HG02870 (cell line): Measurements from ENCODE around the gene DOCK4.

ENCODE experiments used
- ATAC-seq: cut with Tn5 transposase; IDR thresholded peaks from one replicate; pipeline ENCODE4 v1.9.1; 2021; ENCODE audit warnings: mild to moderate bottlenecking, moderate library complexity; ENCODE audit not compliant: unreplicated experiment

Gene DOCK4

GRCh38 chr7:111787741-111788140, 418.5 kb downstream of the DOCK4 start:
- ATAC-seq, result no peak

DNA sequence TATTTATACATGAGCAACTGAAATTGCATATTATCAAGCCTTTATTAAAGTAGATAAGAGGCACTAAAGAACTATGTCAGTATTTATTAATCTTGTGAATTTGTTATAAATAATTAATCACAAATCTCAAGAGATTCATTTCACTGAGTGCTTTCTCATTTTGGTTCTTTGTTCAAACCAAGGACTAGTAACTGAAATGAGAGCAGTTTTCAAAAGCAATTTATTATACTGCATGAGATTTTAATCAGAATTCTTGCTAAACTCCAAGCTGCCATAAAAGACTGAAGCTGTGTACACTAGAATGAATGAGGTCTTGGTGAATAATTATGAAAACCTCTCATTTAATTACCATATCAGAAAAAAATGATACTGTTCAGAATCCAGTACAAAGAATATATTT, 419.1 kb downstream of the DOCK4 start:
- no peak for ATAC-seq

- ATAC-seq, result no peak
These were observed 421.1 kb downstream of the DOCK4 start for GRCh38 chr7:111785076-111785475.

- no peak for ATAC-seq
These were observed 421.9 kb downstream of the DOCK4 start for GRCh38 chr7:111784296-111784695.

DNA sequence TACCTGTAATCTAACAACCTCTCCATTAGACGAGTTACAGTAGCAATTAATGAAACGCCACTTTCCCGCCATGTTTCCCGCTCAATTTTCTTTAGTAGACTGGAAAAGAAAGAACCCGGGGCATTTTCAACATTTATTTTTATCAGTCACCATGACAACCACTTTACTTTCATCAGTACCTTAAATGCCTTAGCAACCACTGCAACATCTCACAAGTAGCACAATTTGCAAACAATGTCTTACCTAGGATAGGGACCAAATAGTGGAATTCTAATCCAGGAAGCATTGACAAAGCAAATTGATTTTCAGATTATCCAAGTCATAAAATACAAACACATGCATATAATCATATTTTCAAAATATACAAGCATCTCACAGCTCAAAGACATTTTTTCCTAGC, 422.3 kb downstream of the DOCK4 start:
- no peak for ATAC-seq

DNA sequence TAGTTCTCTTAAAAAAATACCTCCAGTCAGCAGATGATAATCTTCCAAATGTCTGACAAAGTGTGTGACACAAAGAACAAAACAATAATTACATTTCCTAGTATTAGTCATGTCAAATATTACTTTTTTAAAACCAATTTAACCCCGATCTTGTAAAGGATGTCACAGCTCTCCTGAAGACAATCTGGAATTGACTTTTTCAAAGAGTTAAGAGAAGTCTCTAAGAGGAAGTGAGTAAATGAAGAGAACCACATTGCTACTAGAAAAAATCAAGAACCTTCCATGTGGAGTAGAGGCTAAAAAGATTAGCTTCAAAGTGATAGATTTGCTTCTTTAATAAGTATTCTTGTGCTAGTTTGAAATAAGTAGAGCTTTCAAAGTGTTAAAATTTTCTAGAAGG, 425.7 kb downstream of the DOCK4 start:
- no peak for ATAC-seq

DNA sequence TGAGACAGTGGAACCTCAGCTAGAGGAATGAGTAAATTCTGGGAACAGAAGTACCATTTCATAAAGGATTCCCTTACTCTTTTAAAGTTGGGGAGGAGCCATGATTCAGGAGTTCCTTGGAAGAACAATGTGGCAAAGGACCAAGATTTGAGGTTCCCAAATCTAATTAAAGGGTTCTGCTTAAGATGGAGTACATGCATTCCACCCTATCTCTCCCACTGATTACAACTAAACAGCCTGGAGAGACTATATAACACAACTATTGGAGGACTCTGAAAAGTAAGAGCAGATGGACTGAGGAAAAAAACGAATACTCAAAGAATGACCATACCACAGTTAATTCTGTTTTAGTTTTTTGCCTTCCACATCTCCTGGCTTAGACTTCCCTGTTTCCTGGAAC, 431.0 kb downstream of the DOCK4 start:
- ATAC-seq, result no peak

DNA sequence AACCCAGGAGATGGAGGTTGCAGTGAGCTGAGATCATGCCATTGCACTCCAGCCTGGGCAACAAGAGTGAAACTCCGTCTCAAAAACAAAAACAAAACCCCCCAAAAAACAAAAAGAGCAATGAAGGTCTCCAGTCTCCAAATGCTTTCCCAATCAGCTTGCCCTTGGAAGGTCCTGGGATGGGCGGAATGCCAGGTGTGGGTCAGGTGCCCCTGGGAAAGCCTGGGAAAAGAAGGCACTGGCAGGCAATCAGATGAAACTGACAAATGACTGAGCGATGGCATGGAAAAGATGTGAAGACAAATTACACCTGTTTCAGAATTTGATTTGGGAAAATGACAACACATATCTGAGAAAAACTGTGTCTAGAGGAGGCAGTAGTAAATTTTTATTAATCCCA, 433.5 kb downstream of the DOCK4 start:
- no peak for ATAC-seq

GRCh38 chr7:111771638-111772037, 434.6 kb downstream of the DOCK4 start:
- no peak for ATAC-seq

- ATAC-seq, result no peak
These were observed 436.1 kb downstream of the DOCK4 start for GRCh38 chr7:111770116-111770515.

- no peak for ATAC-seq
These were observed 440.2 kb downstream of the DOCK4 start for GRCh38 chr7:111765751-111766643.

- ATAC-seq, result peak; percentile 52
These were observed 442.9 kb downstream of the DOCK4 start for GRCh38 chr7:111763221-111763801.

- ATAC-seq, result no peak
These were observed 443.4 kb downstream of the DOCK4 start for GRCh38 chr7:111762799-111763198.

- no peak for ATAC-seq
These were observed 444.0 kb downstream of the DOCK4 start for GRCh38 chr7:111762211-111762610.

DNA sequence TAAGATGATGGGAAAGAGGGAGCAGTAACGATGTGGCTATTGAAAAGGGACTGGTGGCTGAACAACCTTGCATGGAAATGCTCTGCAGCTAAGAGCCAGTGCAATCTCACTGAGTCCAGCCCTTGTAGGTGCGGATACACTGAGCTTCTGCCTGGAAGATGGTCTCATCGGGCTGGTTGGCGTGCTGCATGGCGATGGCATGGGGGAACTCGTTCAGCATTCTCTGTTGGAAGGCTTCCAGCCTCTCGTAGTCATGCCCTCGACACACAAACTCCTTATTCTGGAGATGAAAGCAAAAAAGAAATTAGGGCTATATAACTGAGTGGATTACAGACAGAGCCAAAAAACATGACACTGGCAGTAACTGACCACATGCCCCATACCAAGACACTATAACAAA, 446.2 kb downstream of the DOCK4 start:
- ATAC-seq, result no peak

DNA sequence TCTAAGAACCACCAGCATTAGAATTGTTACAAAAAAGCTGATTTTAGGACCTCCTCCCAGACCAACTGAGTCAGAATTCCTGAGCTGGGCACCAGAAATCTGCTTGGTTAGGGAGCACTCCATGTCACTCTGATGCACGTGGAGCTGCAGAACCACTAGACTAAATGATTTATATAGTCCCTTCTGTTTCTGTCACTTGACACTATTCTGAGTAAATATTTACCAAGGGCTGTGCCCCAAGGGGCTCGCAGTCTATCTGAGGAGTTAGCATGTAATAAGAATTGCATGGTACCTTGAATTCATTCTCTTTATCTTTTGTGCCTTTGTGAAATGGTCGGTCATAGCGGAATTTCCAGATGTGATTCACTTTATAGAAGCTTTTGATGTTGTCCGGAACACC, 447.9 kb downstream of the DOCK4 start:
- ATAC-seq, result no peak

DNA sequence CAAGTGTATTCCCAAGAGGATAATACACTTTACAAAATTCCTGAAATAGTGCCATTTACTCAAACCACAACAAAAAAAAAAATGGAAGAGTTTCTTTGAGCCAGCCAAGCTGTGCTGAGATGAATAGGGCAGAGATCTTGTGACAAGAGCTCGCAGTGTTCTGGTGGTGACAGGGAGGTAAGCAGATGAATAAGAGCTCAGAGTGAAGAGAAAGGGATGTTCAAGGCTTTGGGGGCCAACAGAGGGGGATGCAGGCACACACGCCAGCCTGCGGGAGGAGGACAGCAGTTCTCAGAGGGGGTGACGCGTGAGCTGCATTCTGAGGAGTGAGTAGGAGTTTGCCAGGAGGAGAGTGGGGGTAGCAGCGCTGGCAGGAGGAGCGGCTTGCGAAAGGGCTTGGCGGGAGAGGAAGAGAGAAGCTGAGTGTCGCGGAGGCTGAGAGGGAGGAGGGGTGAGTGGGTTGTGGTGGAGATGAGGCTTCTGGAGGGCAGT, 449.5 kb downstream of the DOCK4 start:
- no peak for ATAC-seq

DNA sequence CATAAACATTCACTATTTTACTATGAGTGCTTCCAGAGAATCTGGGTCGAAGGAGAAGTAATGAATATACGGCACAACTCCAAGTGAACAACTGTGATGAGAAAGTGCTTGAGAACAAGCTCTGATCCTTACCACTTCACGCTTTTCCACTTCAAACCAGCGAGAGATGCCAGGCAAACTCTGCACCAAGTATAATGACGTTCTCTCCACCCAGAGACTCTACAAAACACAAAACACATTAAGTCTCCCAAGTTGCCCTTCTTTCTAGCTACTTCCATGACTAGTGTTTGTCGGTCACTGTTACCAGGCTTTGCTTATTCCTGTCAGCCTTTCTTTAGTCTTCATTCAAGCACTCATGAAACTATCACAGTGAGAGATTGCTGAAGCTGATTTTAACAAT, 450.8 kb downstream of the DOCK4 start:
- ATAC-seq, result no peak

- no peak for ATAC-seq
These were observed 452.2 kb downstream of the DOCK4 start for GRCh38 chr7:111753968-111754367.

GRCh38 chr7:111752022-111752582, 454.1 kb downstream of the DOCK4 start:
- peak; percentile 96 for ATAC-seq

DNA sequence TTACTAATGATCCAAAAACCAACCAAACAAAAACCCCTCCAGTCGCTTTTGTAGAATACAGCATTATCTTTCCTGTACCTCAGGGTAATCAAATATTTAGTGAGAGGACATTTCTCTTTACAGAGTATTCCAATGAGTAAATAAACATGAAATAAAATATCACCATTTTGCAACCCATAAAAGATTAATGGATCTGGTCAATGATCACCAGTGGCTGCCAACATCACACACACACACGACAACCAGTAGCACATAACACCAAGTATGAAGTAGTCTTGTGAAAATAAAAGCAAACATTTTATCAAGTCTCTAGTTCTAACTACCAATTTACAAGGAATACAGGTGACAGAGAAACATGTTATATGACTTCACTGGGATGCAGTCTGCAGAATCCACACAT, 455.3 kb downstream of the DOCK4 start:
- no peak for ATAC-seq

DNA sequence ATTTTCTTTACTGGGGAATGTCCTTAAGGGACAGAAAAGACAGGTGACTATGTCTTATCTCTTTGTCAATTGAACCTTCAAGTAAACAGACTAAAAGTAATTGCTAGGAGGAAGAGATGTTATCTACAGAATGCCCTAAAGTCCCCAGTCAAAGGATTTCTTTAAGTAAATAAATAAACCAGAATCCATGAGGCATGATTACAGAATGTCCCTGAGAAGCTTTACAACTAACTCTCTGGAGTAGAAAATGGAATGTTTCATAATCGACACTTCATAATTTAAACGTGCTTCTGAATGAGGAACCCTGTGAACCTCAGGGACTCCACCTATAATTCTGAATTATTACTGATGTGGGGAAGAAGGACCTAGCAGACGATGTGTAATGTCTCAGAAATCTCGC, 456.0 kb downstream of the DOCK4 start:
- no peak for ATAC-seq
